ENCODE measurements around the gene MPC1.

DNA sequence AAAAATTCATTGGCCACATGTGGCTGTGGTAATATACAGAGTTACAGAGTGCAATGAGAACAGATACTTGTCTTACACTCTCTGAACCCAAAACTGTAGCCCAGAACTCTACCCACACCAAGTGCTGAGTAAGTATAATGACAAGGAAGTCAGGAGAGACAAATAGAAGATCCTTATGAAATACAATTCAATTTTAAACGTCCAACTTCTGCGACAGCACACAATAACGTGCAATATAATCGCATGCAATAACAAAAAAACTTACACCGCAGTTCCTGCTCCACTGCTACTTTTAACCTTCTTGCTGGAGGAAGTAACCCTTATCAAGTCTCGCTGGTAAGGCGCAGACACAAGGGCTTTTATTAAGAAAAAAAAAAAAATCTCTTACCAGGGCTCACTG lies 41.3 kb downstream of the MPC1 start:
- TF ChIP-seq, protein P1, sequence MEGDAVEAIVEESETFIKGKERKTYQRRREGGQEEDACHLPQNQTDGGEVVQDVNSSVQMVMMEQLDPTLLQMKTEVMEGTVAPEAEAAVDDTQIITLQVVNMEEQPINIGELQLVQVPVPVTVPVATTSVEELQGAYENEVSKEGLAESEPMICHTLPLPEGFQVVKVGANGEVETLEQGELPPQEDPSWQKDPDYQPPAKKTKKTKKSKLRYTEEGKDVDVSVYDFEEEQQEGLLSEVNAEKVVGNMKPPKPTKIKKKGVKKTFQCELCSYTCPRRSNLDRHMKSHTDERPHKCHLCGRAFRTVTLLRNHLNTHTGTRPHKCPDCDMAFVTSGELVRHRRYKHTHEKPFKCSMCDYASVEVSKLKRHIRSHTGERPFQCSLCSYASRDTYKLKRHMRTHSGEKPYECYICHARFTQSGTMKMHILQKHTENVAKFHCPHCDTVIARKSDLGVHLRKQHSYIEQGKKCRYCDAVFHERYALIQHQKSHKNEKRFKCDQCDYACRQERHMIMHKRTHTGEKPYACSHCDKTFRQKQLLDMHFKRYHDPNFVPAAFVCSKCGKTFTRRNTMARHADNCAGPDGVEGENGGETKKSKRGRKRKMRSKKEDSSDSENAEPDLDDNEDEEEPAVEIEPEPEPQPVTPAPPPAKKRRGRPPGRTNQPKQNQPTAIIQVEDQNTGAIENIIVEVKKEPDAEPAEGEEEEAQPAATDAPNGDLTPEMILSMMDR (IDR thresholded peaks at IDR 0.05 in 8 of 11, conservative IDR thresholded peaks at IDR 0.05 in 3 of 11): no peak
- TF ChIP-seq POLR2AphosphoS5 (IDR thresholded peaks at IDR 0.05): no peak
